Raji (cell line): ENCODE measurements around the gene EPB41L3.

ENCODE experiments used
- POLR2A ChIP-seq: IDR thresholded peaks from 2 replicates; pipeline ENCODE4 v1.6.1; 2011; ENCODE audit warnings: low read depth, low read length, control low read depth; ENCODE audit not compliant: insufficient read depth

EPB41L3 gene

DNA sequence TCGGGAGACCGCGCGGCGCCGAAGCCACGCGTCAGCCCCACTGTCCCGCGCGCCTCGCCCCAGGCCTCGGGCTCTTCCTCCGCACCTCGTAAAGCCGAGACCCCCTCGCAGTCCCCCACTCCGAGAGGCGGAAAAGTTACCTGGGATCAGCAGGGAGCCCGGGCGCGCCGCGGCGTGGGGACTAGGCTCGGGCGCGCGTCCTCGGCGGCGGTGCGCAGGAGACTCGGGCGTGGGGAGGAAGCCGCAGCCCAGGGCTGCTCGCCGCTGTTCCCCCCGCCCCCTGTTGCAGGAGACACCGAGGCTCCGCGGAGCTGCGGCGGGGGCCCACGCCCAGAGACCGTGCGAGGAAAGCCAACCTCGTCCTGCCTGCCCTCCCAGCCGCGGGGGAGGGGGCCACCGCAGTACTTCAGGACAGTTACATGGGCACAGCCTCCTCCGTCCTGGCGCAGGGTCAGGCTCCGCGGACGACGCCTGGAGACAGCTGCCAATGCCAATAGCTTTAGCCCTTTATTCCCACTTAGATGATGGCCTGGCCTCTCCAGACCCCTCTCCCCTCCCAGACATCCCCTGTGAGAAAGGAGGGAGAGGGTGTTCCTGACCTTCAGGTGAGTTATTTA lies at the start of gene EPB41L3:
EPB41L3 (minus strand) TSS at position 225 of the 617 bp plus-strand sequence. CDS start 54,814 bp downstream, outside the sequence.
- no peak for TF ChIP-seq POLR2A

DNA sequence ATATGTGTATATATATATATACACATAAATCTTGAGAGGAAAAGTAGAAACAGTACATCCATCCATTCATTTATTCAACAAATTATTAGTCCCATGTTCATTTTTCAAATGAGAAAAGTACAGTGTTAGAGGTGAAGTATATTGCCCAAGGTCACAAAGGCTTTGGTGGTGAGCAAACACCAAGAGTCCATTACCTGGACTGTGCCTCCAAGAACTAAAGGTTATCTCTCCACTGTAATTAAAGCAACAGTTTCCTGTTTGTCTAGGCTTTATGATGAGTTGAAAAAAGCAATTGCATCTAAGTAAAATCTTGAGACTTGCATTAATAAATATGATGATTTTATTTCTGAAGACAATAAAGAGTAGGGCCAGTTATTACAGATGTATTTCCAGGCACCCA lies 44.7 kb upstream of the EPB41L3 start:
- TF ChIP-seq POLR2A = no peak

DNA sequence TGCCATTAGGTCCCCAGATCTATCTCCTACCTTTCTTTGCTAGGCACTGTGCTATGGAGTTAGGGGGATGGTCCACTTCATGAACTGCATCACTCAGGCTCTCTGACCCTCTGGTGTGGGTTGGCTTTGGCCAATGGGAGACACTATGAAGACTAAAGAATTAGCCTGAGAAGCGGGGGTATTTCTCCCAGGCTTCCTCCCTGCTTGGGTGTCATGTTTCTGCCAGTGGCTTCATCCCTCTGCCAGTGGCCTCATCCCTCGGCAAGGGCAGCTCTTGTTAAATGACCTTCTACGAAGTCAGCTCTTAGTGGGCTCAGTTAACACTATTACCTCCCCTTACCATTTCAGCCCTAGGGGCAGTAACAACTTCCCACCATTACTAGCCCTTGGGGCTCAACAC lies 41.9 kb upstream of the EPB41L3 start:
- TF ChIP-seq POLR2A = no peak

DNA sequence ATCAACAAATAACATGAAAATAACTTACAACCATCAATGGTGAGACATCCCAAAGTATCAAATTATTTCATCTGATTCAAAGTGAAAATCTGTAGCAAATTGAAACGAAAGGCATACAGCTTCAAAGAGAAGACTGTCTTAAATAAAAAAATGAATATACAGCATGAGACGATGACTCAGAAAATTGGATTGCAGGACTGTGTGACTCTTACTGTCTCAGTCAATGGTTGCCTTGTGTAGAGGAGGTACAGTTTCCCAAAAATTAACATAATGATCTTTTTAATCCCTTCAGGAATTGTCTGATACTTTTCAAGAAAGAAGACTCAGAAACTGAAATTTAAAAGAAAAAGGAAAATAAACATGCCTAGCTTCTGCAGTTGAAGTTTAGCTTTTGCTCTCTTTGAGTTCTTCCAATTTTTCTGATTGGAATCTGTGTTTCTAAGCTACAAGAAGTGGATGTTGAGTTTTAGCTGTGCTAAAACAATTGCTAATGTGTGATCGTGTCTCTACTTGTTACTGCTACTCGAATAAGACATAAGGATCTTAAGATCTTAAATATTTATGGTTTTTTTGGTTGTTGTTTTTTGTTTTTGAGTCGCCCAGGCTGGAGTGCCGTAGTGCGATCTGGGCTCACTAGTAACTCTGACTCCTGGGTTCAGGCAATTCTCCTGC lies 41.1 kb upstream of the EPB41L3 start:
- TF ChIP-seq POLR2A = no peak

DNA sequence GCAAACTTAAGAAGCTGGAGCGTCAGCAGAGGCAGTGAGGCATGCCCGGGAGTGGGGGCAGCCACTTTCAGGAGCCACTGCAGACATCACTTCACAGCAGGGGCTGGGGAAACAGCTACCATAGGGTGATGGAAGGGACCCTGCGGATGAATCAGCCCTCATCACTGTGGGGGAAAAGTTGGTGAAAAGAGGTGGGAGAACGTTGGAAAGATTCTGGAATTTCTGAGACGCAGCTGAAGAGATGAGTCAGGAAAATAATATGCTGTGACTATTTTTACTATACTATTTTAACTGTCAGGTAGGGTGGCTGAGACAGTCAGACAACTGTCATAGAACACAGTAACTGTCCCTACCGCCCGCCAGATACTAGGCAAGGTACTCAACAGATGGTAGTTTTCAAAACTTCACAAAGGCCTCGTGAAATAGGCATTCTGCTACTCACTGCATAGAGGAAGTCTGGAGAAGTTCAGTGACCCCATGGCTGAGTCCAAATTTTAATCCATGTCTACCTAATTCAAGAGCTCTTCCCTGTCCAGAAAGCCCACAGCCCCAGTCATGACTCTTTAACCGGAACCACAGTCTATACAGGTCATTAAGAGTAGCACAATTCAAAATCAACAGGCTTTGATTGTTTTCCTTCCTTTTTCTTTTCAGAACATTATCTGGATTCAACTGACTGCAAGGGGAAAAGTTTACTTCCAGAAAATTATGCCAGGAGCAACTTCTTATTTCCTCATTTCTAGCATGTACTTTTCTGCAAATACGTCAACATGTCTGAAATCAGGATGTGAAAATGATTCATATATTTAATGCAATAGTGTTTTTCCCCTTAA lies 39.3 kb upstream of the EPB41L3 start:
- TF ChIP-seq POLR2A = no peak

DNA sequence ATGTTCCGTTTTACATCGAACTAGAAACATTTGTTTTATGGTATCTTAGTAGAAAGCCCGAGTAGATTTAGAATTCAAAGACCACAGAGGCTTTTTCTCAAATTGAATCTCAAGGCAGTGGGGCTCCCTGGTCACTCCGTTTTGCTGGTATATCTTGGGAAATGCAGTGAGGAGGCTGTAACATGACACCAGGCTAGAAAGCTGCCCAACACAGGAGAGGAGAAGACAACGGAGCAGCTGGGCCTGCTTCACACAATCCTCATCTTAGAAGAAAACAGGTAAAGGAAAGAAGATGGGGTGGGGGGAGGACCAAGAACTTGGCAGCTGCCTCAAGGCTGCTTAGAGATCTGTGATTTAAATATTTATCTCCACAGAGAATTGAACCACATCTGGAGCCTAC lies 38.3 kb upstream of the EPB41L3 start:
- no peak for TF ChIP-seq POLR2A

DNA sequence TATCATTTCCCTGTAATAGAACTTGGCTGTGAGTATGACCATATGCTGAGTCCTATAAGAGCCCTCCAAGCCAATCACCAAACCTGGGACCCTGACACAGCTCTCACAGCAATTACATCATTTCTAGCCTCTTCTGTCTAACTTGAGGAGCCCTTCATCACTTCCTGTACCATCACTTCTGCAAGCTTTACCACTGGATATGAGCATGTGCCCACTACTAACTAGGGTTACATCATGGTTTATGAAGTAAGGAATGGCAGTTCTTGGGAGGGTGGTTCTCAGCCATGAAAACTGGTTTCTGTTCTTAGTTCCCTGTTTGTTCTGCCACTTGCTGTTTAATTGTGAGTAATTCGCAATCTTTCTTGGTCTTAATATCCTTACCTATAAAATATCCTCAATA lies 31.0 kb upstream of the EPB41L3 start:
- TF ChIP-seq POLR2A = no peak

DNA sequence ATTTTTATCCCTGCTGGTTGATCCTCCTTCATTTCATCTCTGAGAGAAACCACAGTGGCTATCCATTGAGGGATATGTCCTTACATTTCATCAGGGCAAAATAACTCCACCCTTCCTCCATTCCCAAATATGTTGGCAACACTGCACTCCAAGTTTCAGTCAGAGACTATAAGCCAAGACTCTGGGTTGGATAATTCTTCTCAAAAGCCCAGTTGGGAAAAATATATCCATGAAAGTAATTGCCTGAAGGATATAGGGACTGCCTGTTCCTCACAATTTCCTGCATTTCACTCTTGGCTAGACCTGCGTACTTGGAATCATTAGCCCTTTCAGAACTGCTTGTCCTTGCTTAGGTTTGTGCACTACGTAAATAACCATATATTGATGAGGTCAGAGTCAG lies 27.9 kb upstream of the EPB41L3 start:
- TF ChIP-seq POLR2A = no peak

DNA sequence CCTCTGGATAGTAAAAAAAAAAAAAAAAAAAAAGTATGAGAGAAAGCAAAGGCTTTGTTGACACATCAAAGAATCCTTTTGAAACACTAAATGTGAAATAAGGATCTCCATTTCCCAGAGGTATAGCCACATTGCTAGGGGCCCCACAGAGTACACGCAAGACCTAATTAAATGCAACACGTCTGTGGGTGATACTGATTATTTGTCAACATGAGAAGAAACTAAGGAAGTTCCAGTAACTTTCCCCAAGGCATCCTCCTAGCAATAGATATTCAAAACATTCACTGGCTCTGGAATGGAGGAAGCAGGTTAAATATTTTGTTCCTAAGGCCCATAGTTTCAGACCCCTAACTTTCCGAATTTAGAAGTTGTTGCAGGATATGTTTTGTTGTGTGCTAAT lies 24.6 kb upstream of the EPB41L3 start:
- no peak for TF ChIP-seq POLR2A

DNA sequence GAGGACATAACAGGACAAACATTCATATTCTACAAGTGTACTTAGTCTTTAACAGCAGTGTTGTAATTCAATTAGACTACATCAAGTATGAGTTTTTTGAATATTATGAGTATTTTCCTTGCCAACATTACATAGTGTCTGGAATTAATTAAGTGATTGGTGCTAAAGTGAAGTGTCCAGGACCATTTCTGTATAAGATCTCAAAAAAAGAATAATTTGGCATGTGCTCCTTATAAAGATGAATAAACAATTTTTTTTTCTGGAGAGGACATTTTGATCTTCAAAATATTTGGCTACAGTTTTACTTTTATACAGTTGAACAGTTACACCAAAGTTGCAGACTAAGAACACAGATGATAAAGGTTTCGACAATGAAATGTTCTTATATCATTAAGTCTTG lies 15.1 kb upstream of the EPB41L3 start:
- no peak for TF ChIP-seq POLR2A

DNA sequence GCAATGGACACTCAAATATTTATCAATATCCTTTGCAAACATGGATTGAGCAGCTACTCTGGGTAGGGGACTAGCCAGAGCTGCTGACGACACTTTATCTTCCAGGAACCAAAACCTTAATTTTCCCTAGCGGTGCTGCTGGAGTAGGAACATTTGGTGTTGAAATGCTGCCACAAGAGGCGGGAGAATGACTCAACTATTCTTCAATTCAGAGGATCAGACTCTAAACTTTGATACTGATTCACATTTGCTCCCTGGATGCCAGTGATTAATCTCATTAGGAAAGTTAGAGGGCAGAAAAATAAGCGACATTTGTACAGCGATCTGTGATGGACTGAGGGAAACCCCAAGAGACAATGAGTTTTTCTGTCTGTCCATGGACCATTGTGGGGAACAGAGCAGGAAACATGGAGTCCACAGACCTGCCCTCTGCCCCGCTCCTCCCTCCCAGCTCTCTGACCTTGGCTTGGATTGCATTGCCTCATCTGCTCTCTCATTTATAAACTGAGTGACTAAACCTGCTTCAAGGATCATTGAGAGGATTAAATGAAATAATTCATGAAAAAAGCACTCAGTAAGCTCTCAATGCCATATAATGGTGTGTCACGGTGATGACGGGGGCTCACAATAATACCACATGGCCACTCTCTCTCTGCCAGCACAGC lies 12.6 kb upstream of the EPB41L3 start:
- TF ChIP-seq POLR2A = no peak

DNA sequence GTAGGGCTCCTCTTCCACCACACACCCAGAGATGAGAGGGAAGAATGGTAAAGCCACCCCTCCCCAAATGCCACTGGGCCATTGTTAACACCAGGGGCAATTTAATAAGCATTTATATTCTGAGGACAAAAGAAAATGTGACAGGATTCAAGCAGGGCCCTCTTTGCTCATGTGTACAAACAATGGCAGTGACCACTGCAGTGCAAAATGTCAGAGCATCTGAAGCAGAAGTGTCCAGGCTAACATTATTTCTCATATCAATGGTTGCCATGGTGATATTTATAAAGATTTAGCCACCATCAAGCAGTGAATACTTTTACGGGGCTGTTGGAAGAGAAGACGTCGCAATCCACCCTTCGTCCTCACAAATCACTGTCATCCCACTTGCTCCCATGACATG lies 10.8 kb upstream of the EPB41L3 start:
- TF ChIP-seq POLR2A = no peak

DNA sequence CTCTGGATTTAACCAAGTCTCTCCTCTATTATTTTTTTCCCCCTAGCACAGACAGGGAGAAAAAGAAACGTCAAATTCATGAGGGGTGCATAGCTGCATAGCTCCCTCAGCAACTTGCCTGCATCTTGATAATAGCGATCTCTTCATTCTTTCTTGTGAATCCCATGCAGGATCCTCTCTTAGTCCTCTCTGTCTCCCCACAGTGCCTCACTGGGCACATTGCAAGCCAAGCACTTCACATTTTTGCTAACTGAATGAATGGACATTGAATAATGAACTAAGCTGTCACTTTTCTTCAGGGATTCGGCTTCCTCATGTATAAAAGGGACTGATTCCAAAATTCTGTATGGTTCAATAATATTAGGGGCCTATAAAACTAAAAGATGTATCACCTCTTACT lies 2.9 kb upstream of the EPB41L3 start:
- no peak for TF ChIP-seq POLR2A

DNA sequence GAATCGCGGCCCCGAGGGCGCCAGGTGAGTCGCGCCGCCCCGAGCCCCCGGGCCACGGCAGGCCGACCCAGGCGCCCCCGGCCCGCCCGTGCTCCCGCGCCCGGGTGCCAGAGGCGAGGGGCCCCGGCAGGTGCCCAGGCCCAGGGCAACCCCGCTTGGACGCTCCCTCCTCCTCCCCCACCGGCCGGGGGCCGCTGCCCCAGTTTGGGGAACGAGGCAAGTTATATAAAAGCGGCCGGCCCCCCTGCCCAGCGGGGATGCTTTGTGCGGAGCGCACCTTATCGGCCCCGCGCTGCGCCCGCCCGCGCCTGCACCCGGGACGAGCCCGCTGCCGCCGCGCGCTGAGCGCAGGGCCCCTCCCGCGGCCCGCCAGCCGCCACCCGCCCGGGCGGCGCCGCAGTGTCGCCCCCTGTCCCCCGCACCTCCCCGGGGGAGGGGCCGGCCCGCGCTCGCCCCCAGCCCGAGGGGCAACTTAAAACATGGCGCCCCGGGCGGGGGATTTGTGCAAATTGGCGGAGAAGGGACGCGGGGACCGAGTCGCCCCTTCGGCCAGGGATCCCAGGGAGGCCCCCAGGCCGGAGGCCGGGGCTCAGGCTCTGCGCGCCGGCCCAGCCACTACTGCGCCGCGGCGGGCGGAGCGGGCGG lies 639 bp downstream of the EPB41L3 start:
- no peak for TF ChIP-seq POLR2A

DNA sequence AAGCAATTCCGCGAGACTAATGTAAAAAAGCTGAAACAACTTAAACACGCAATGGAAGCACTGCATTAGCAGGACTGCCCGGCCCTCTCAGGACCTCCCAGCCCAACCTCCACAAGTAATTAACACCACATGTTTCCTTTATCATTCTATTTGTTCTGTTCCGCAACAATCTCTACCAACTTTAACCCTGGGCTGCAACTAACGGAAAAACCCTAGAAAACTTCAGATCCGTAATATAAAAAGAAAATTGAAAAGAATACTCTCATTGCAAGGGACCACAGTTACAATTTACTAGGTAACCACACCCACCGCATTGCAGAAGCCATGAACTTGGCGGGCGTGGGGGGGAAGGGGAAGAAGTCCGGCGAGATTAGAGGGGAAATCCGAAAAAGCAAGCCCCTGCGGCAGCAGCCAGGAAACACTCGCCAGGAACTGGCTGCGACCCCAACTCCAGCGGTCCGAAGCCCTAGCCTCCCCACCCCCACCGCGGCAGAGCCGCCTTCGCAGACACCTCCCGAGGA lies 1.2 kb downstream of the EPB41L3 start:
- TF ChIP-seq POLR2A = no peak
